Uterus (tissue), 2 donors: ENCODE measurements around the gene ARMH3.

Experiments
- CTCF ChIP-seq, 4 experiments: fragments of 200-600 bp in 2 of 4; fragments of 450-650 bp in 2 of 4; sonication (generic) in 2 of 4; IDR thresholded peaks; one replicate each; pipeline ENCODE4 v1.5.1; 2016 to 2019; ENCODE audit warnings: antibody characterized with exemption in 4 of 4, mild to moderate bottlenecking in 2 of 4, moderate library complexity in 1 of 4
- POLR2A ChIP-seq, 2 donors: fragments of 450-650 bp; IDR thresholded peaks; one replicate each; pipeline ENCODE4 v1.6.1; 2016; ENCODE audit warnings: antibody characterized with exemption in 2 of 2, mild to moderate bottlenecking in 1 of 2, moderate library complexity in 1 of 2

- TF ChIP-seq CTCF (IDR thresholded peaks at IDR 0.05) (no peak), POLR2A (IDR thresholded peaks at IDR 0.05) (no peak)
Measured at GRCh38 chr10:102033787-102034186, 22.2 kb downstream of the ARMH3 start.
